Esophagus squamous epithelium (tissue), 5 donors: ENCODE data around the gene ADGRA3. TPM values are rescaled to one million over a fixed set of nuclear protein-coding genes. Genes with fewer than 3 reads are reported as not detected.

Experiments
- DNase-seq: peaks from one replicate; lab custom pipeline; 2025; lab: John Stamatoyannopoulos, UW
- H3K27ac ChIP-seq, 4 donors: fragments of 200-600 bp; sonication (generic); one replicate each; pipeline ENCODE4 v1.5.1; 2016 to 2019; ENCODE audit warnings: mild to moderate bottlenecking in 1 of 4
- H3K27me3 ChIP-seq, 4 donors: fragments of 200-600 bp; sonication (generic); 1 replicate in 3 of 4; 2 replicates in 1 of 4; pipeline versions ENCODE4 v1.5.1 to v1.6.0; 2017 to 2021; ENCODE audit warnings: antibody characterized with exemption in 1 of 4
- H3K36me3 ChIP-seq, 3 donors: fragments of 200-600 bp; sonication (generic); one replicate each; pipeline ENCODE4 v1.5.1; 2016 to 2019
- H3K4me1 ChIP-seq, 3 donors: fragments of 200-600 bp; sonication (generic); one replicate each; pipeline ENCODE4 v1.5.1; 2017 to 2019
- H3K4me3 ChIP-seq, 4 donors: fragments of 200-600 bp; sonication (generic); 1 replicate in 3 of 4; 2 replicates in 1 of 4; pipeline ENCODE4 v1.5.1; 2016 to 2019; ENCODE audit warnings: mild to moderate bottlenecking in 2 of 4, moderate library complexity in 1 of 4
- H3K9me3 ChIP-seq, 3 donors: fragments of 200-600 bp; sonication (generic); one replicate each; pipeline ENCODE4 v1.5.1; 2016 to 2019
- CTCF ChIP-seq, 6 experiments: fragments of 450-650 bp in 4 of 6; fragments of 200-600 bp in 2 of 6; sonication (generic) in 2 of 6; IDR thresholded peaks; one replicate each; pipeline ENCODE4 v1.5.1; 2016 to 2019; ENCODE audit warnings: antibody characterized with exemption in 6 of 6, mild to moderate bottlenecking in 4 of 6, moderate library complexity in 4 of 6
- POLR2A ChIP-seq, 4 donors: fragments of 450-650 bp; IDR thresholded peaks; one replicate each; pipeline ENCODE4 v1.6.1; 2017; ENCODE audit warnings: antibody characterized with exemption in 4 of 4, mild to moderate bottlenecking in 4 of 4, moderate library complexity in 3 of 4
- WGBS, 2 donors: methylation state at CpG; one replicate each; pipeline ENCODE4 v1.1.5; 2018; 5-methylcytosine and 5-hydroxymethylcytosine counted together
- intact Hi-C: fragments of 100-400 bp; cut with DNase I; formaldehyde crosslinking; loops from one replicate; pipeline ENCODE4 v1.15.0; 2022
- total RNA-seq, 4 donors: library from RNA; depleted of rRNA; stranded (reverse); fragments of >200 nt; gene quantifications; one replicate each; pipeline ENCODE4 v1.1.0, GENCODE V29; 2016
- donor health status: DM: yes; HTN: yes; CAD: no.

The ADGRA3 gene
- total RNA-seq, 4 donors from 2014 or later, result 5.4 to 20.4 (median 12.9) TPM

- no peaks in the 10 kb centered on the region for H3K9me3 ChIP-seq
- intact Hi-C loops, result no loop called here
- no peak overlapping the region for H3K27ac ChIP-seq
- peaks cover 0 to 11% (median 10%) of the 10 kb centered on the region in 3 donors for H3K4me1 ChIP-seq
- H3K27me3 ChIP-seq, result no peaks in the 10 kb centered on the region
- TF ChIP-seq POLR2A (IDR thresholded peaks at IDR 0.05) (no peak), CTCF (IDR thresholded peaks at IDR 0.05) (no peak)
- no peak overlapping the region for H3K4me3 ChIP-seq
- H3K36me3 ChIP-seq, result no peaks in the 10 kb centered on the region
- 80 to 89% methylated on average over 5 of the region's 5 CpGs for WGBS, 2 donors
- no peak for DNase-seq
Observed at GRCh38 chr4:22504447-22504846, 11.4 kb downstream of the ADGRA3 start.

GRCh38 chr4:22502895-22503814 is 12.7 kb downstream of the ADGRA3 start:
- WGBS, 2 donors, result 95% methylated on average over 3 of the region's 3 CpGs
- Histone ChIP-seq H3K4me1 (peaks cover 0 to 24% (median 13%) of the 10 kb centered on the region in 3 donors), H3K27ac (no peak overlapping the region), H3K36me3 (no peaks in the 10 kb centered on the region), H3K4me3 (no peak overlapping the region), H3K9me3 (no peaks in the 10 kb centered on the region), H3K27me3 (no peaks in the 10 kb centered on the region)
- no peak for DNase-seq
- intact Hi-C loops, result no loop called here
- TF ChIP-seq POLR2A (IDR thresholded peaks at IDR 0.05) (no peak), CTCF (IDR thresholded peaks at IDR 0.05) (no peak)

DNA sequence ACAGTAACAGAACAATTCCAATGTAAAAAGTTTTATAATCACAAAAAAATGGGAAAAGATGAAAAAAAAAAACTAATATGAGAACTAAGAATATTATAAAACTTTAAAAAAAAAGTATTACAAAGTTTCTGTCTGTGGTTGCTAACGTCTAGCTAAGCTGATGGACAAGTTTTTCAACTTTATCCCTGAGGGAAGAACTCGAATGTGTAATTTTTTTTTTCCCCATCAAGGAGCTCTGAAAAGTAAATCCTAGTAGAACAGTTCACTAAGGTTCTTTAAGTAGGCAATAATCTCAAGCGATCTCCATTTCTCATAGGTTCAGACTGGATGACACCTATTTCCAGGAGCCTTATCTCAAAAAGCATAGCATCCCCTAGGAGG is 14.2 kb downstream of the ADGRA3 start:
- Histone ChIP-seq H3K9me3 (no peaks in the 10 kb centered on the region), H3K27ac (peak overlapping the region in 2 of 4 donors; percentile 11 to 36), H3K4me3 (no peak overlapping the region), H3K27me3 (no peaks in the 10 kb centered on the region), H3K4me1 (peaks cover 0 to 21% (median 13%) of the 10 kb centered on the region in 3 donors), H3K36me3 (no peaks in the 10 kb centered on the region)
- intact Hi-C loops, result no loop called here
- WGBS, 2 donors, result 23 to 36% methylated on average over 3 of the region's 3 CpGs
- DNase-seq, result no peak
- TF ChIP-seq POLR2A (IDR thresholded peaks at IDR 0.05) (no peak), CTCF (IDR thresholded peaks at IDR 0.05) (no peak)

GRCh38 chr4:22500831-22501714 is 14.8 kb downstream of the ADGRA3 start:
- peaks cover 0 to 21% (median 13%) of the 10 kb centered on the region in 3 donors for H3K4me1 ChIP-seq
- no peak for DNase-seq
- H3K27me3 ChIP-seq, result no peaks in the 10 kb centered on the region
- intact Hi-C loops, result no loop called here
- TF ChIP-seq POLR2A (IDR thresholded peaks at IDR 0.05) (no peak), CTCF (IDR thresholded peaks at IDR 0.05) (no peak)
- 59 to 68% methylated on average over 6 of the region's 6 CpGs for WGBS, 2 donors
- no peaks in the 10 kb centered on the region for H3K36me3 ChIP-seq
- no peaks in the 10 kb centered on the region for H3K9me3 ChIP-seq
- H3K27ac ChIP-seq, result peak overlapping the region in 3 of 4 donors; percentile 18 to 36 (median 23)
- H3K4me3 ChIP-seq, result no peak overlapping the region
